OCI-LY3 (cell line): Measurements from ENCODE around the gene KEAP1.

ENCODE experiments used
- CTCF ChIP-seq: fragments of 200-600, 300-600 bp; sonication (generic); IDR thresholded peaks from 2 replicates; pipeline ENCODE4 v1.5.1; 2014; ENCODE audit warnings: antibody characterized with exemption, low read length, low read depth
- EZH2phosphoT487 ChIP-seq: fragments of 200-600 bp; shearing (Covaris generic); IDR thresholded peaks from 2 replicates; pipeline ENCODE4 v1.6.1; 2018; ENCODE audit warnings: antibody characterized with exemption, mixed run types, low read depth

- no peak for TF ChIP-seq CTCF
- no peak for TF ChIP-seq EZH2phosphoT487
These were observed 32.5 kb upstream of the KEAP1 start for GRCh38 chr19:10535613-10536012.
